K562 (cell line): ENCODE measurements around the gene FGF11. TPM values are rescaled to one million over a fixed set of nuclear protein-coding genes. Genes with fewer than 3 reads are reported as not detected.

ENCODE experiments used
- ATAC-seq: fragments of 200-7000 bp; cut with Tn5 transposase; 3 replicates; pipeline ENCODE4 v1.9.1; 2020; ENCODE audit warnings: moderate library complexity
- BruUV-seq: library from RNA; stranded (reverse); fragments of 400-500 nt; replicated peaks from 2 replicates; lab custom pipeline; 2021; lab: Mats Ljungman, UMichigan
- CTCF ChIA-PET: fragments of 300-600 bp; formaldehyde crosslinking; extraction: SDS; loops from one replicate; lab custom pipeline; 2021; ENCODE audit warnings: low intra/inter-chr PET ratio; lab: Yijun Ruan, JAX
- POLR2A ChIA-PET: fragments of 300-600, 350-650 bp; sonication (Branson Sonifier 250); formaldehyde crosslinking; extraction: SDS; loops from one replicate; lab custom pipeline; 2021; ENCODE audit warnings: antibody characterized with exemption, inconsistent platforms; lab: Yijun Ruan, JAX
- DNase-seq, 4 experiments: peaks; one replicate each; pipeline versions ENCODE4 v3.0.0 to v3.0.0-alpha.2; 2011 to 2018; ENCODE audit warnings: low spot score in 3 of 4, mixed read lengths in 3 of 4; ENCODE audit errors: extremely low read depth in 1 of 4
- FAIRE-seq: peaks from 2 replicates; lab custom pipeline; 2011; peaks lifted over from hg19 to GRCh38; lab: Jason Lieb, UNC
- H2AFZ ChIP-seq: 2 replicates; pipeline ENCODE4 v1.6.0; 2011; ENCODE audit warnings: low read depth, low read length, control low read depth, inconsistent platforms
- H3K27ac ChIP-seq: fragments of 200-600 bp; 3 replicates; pipeline ENCODE4 v1.8.0; 2011; ENCODE audit warnings: low read depth, mild to moderate bottlenecking, control low read depth, inconsistent platforms, low read length, moderate library complexity, mixed read lengths; ENCODE audit errors: extremely low read depth
- H3K27me3 ChIP-seq, 2 experiments: fragments of 300-600 bp in 1 of 2; 2 replicates in 1 of 2; 3 replicates in 1 of 2; pipeline versions ENCODE4 v1.6.0 to v1.8.0; 2011; ENCODE audit warnings: inconsistent platforms in 2 of 2, low read length in 2 of 2, mild to moderate bottlenecking in 1 of 2, mixed read lengths in 1 of 2, moderate library complexity in 1 of 2; ENCODE audit not compliant: control insufficient read depth in 2 of 2, insufficient read depth in 2 of 2
- H3K36me3 ChIP-seq: fragments of 300-600 bp; 3 replicates; pipeline ENCODE4 v1.8.0; 2011; ENCODE audit warnings: mild to moderate bottlenecking, low read length, inconsistent platforms; ENCODE audit not compliant: control insufficient read depth, insufficient read depth
- H3K4me1 ChIP-seq, 2 experiments: fragments of 200-600 bp in 1 of 2; replicated peaks in 1 of 2; 2 replicates in 1 of 2; 3 replicates in 1 of 2; pipeline versions ENCODE4 v1.5.1 to v1.8.0; 2011; ENCODE audit warnings: inconsistent platforms in 2 of 2, low read length in 2 of 2, mild to moderate bottlenecking in 1 of 2, mixed read lengths in 1 of 2, moderate library complexity in 1 of 2; ENCODE audit not compliant: control insufficient read depth in 2 of 2, insufficient read depth in 2 of 2
- H3K4me2 ChIP-seq: 2 replicates; pipeline ENCODE4 v1.6.1; 2011; ENCODE audit warnings: low read length, control low read depth, inconsistent platforms, mixed read lengths; ENCODE audit not compliant: insufficient read depth
- H3K4me3 ChIP-seq: fragments of 200-600 bp; sonication (generic), shearing (Covaris generic); 2 replicates; pipeline ENCODE4 v1.5.1; 2016; ENCODE audit warnings: control low read depth, inconsistent platforms
- H3K79me2 ChIP-seq: fragments of 200-600 bp; 3 replicates; pipeline ENCODE4 v1.8.0; 2011; ENCODE audit warnings: low read length, inconsistent platforms; ENCODE audit not compliant: control insufficient read depth, insufficient read depth
- H3K9ac ChIP-seq, 2 experiments: 2 replicates each; pipeline versions ENCODE4 v1.6.0 to v1.6.1; 2011; ENCODE audit warnings: low read depth in 2 of 2, low read length in 2 of 2, control low read depth in 1 of 2, inconsistent platforms in 1 of 2, mild to moderate bottlenecking in 1 of 2, mixed read lengths in 1 of 2; ENCODE audit not compliant: insufficient read depth in 1 of 2
- H3K9me1 ChIP-seq: one replicate; pipeline ENCODE4 v1.6.0; 2011; ENCODE audit warnings: inconsistent platforms, mild to moderate bottlenecking, low read length, moderate library complexity; ENCODE audit not compliant: control insufficient read depth, insufficient read depth
- H3K9me3 ChIP-seq: replicated peaks from 2 replicates; pipeline ENCODE4 v1.5.1; 2011; ENCODE audit warnings: low read depth, low read length, inconsistent platforms; ENCODE audit not compliant: control insufficient read depth, insufficient read depth
- H4K20me1 ChIP-seq: replicated peaks from 2 replicates; pipeline ENCODE4 v1.6.1; 2011; ENCODE audit warnings: low read length, inconsistent platforms, mixed read lengths; ENCODE audit not compliant: control insufficient read depth, insufficient read depth
- FOXO4 ChIP-seq: fragments of 450-650 bp; formaldehyde crosslinking; IDR thresholded peaks from 2 replicates; pipeline ENCODE4 v1.4.0; 2020; ENCODE audit warnings: mild to moderate bottlenecking, moderate library complexity
- HNRNPK ChIP-seq: fragments of 200-400 bp; formaldehyde crosslinking; IDR thresholded peaks from one replicate; pipeline ENCODE4 v1.6.1; 2018; ENCODE audit warnings: mild to moderate bottlenecking, low read depth, low read length; ENCODE audit not compliant: poor library complexity, severe bottlenecking
- HNRNPUL1 ChIP-seq: fragments of 200-400 bp; formaldehyde crosslinking; IDR thresholded peaks from 2 replicates; pipeline ENCODE4 v1.6.1; 2017; ENCODE audit warnings: low read length
- MECOM ChIP-seq: fragments of 250-450 bp; sonication (Bioruptor Pico); IDR thresholded peaks from 2 replicates; pipeline ENCODE4 v1.8.0; 2022; ENCODE audit warnings: inconsistent platforms
- MEF2A ChIP-seq: IDR thresholded peaks from 2 replicates; pipeline ENCODE4 v1.6.1; 2011; ENCODE audit warnings: low read depth, mild to moderate bottlenecking, low read length, moderate library complexity; ENCODE audit not compliant: control insufficient read depth
- MTA2 ChIP-seq: fragments of 450-650 bp; IDR thresholded peaks from 2 replicates; pipeline ENCODE4 v1.6.1; 2016; ENCODE audit warnings: low read depth
- RFX1 ChIP-seq: fragments of 450-650 bp; IDR thresholded peaks from 2 replicates; pipeline ENCODE4 v1.6.1; 2016; ENCODE audit warnings: mild to moderate bottlenecking, moderate library complexity
- RNF2 ChIP-seq: sonication (generic); IDR thresholded peaks from 2 replicates; pipeline ENCODE4 v1.6.1; 2016
- XRCC3 ChIP-seq: fragments of 450-650 bp; IDR thresholded peaks from 2 replicates; pipeline ENCODE4 v1.6.1; 2017; ENCODE audit warnings: mild to moderate bottlenecking, moderate library complexity
- ZNF23 ChIP-seq: fragments of 250-450 bp; sonication (Bioruptor Pico); IDR thresholded peaks from 2 replicates; pipeline ENCODE4 v1.4.0; 2020; ENCODE audit warnings: mild to moderate bottlenecking
- ZNF263 ChIP-seq: sonication (generic); formaldehyde crosslinking; IDR thresholded peaks from 2 replicates; pipeline ENCODE4 v1.8.0; 2022; ENCODE audit warnings: mild to moderate bottlenecking, missing genetic modification reagents, borderline replicate concordance
- ZNF707 ChIP-seq: fragments of 250-450 bp; sonication (Bioruptor Pico); conservative IDR thresholded peaks from 2 replicates; pipeline ENCODE4 v1.8.0; 2022; ENCODE audit warnings: inconsistent platforms, mild to moderate bottlenecking, moderate library complexity
- ZNF785 ChIP-seq: fragments of 250-450 bp; sonication (Bioruptor Pico); IDR thresholded peaks from 2 replicates; pipeline ENCODE4 v1.4.0; 2020; ENCODE audit warnings: mild to moderate bottlenecking
- ZNF79 ChIP-seq: fragments of 250-450 bp; sonication (Bioruptor Pico); IDR thresholded peaks from 2 replicates; pipeline ENCODE4 v1.4.0; 2020; ENCODE audit warnings: low read depth, mild to moderate bottlenecking, moderate library complexity
- WGBS: fragments of 100-300 bp; shearing (Covaris generic); methylation state at CpG from one replicate; pipeline ENCODE4 v1.1.6; 2016; ENCODE audit warnings: low coverage, mixed read lengths; ENCODE audit not compliant: insufficient coverage; ENCODE audit errors: missing lambda C conversion rate; 5-methylcytosine and 5-hydroxymethylcytosine counted together
- in situ Hi-C: fragments of 300-500 bp; cut with MboI; formaldehyde crosslinking; loops from 4 replicates; pipeline ENCODE4 v1.15.0; 2018; ENCODE audit warnings: inconsistent platforms, mixed read lengths
- intact Hi-C: fragments of 100-400 bp; cut with micrococcal nuclease; formaldehyde crosslinking; loops from 2 replicates; pipeline ENCODE4 v1.14.2; 2022
- polyA plus RNA-seq, 8 experiments: library from polyadenylated mRNA; depleted of rRNA in 4 of 8; stranded (reverse) in 5 of 8; unstranded in 3 of 8; fragments of >200 nt; fragmentation: Nextera tagmentation in 2 of 8; fragmentation: Illumina TruSeq in 1 of 8; extraction: Ambion mirVana in 2 of 8; extraction: Trizol in 1 of 8; gene quantifications; 2 replicates each; pipeline versions ENCODE4 v1.2.1 to v1.2.3, GENCODE V29; 2011 to 2014; ENCODE audit warnings: inconsistent platforms in 1 of 8, missing spikeins in 1 of 8
- total RNA-seq, 7 experiments: library from RNA; depleted of rRNA in 6 of 7; stranded (reverse); fragments of >200 nt in 6 of 7; fragmentation: Illumina TruSeq in 2 of 7; extraction: Trizol in 2 of 7; gene quantifications; 2 replicates each; pipeline versions ENCODE4 v1.2.1 to v1.2.3, GENCODE V29; 2011 to 2021; ENCODE audit warnings: low replicate concordance in 1 of 7

The FGF11 gene
- total and polyA plus RNA-seq, 9 of the 15 experiments (the other 6 are each of a cell fraction or from before 2014, with no cell fraction given): 1.2 to 7.5 (median 3.0) TPM

GRCh38 chr17:7408863-7409262 is 30.4 kb upstream of the FGF11 start:
- no peak for DNase-seq

GRCh38 chr17:7409716-7410115 is 29.6 kb upstream of the FGF11 start:
- CTCF ChIA-PET: no interaction called here
- intact Hi-C loops: no loop called here
- no peak for DNase-seq

More at GRCh38 chr17:7408863-7409262, 30.4 kb upstream of the FGF11 start:
- TF ChIP-seq RNF2 (no peak), MTA2 (no peak), FOXO4 (CRISPR knock-in tag) (no peak), ZNF79 (CRISPR knock-in tag) (no peak)
- intact Hi-C loops (no loop called here), in situ Hi-C loops (no loop called here)
- no peak overlapping the region for H3K27ac ChIP-seq
- no peak overlapping the region for H3K4me3 ChIP-seq
- FAIRE-seq (no peak), ATAC-seq (no peak)
- H4K20me1 ChIP-seq: no peaks in the 10 kb centered on the region
- no peaks in the 10 kb centered on the region for H3K9me3 ChIP-seq
- CTCF ChIA-PET: no interaction called here
- H3K4me2 ChIP-seq: no peak overlapping the region
- BruUV-seq: no TSS peak
- POLR2A ChIA-PET: no interaction called here
- no peaks in the 10 kb centered on the region for H3K79me2 ChIP-seq
- WGBS: 75% methylated on average over 4 of the region's 6 CpGs
- 0 out of 3 replicates have a peak, but pooled peaks cover 3% of the 10 kb centered on the region for H3K36me3 ChIP-seq
- H3K9ac ChIP-seq: no peak overlapping the region
- peaks cover 4 to 22% of the 10 kb centered on the region in 2 experiments; a peak in 3 of 5 replicates for H3K4me1 ChIP-seq
- H3K9me1 ChIP-seq: no peaks in the 10 kb centered on the region
- H3K27me3 ChIP-seq: no peaks in the 10 kb centered on the region
- H2AFZ ChIP-seq: no peak overlapping the region

More at GRCh38 chr17:7409716-7410115, 29.6 kb upstream of the FGF11 start:
- ATAC-seq (no peak), FAIRE-seq (no peak)
- Histone ChIP-seq H3K4me2 (no peak overlapping the region), H3K9ac (no peak overlapping the region), H3K4me3 (no peak overlapping the region), H3K9me3 (no peaks in the 10 kb centered on the region), H3K9me1 (no peaks in the 10 kb centered on the region), H3K27ac (no peak overlapping the region), H3K36me3 (0 out of 3 replicates have a peak, but pooled peaks cover 3% of the 10 kb centered on the region), H2AFZ (no peak overlapping the region), H4K20me1 (no peaks in the 10 kb centered on the region), H3K4me1 (peaks cover 4 to 22% of the 10 kb centered on the region in 2 experiments; a peak in 3 of 5 replicates), H3K27me3 (no peaks in the 10 kb centered on the region), H3K79me2 (no peaks in the 10 kb centered on the region)
- TF ChIP-seq RFX1 (no peak), ZNF263 (no peak), ZNF23 (CRISPR knock-in tag) (no peak), XRCC3 (no peak), ZNF785 (CRISPR knock-in tag) (no peak), ZNF707 (CRISPR knock-in tag) (no peak), MECOM (no peak), HNRNPUL1 (no peak), HNRNPK (no peak), MEF2A (no peak)
- WGBS: 67% methylated on average over 6 of the region's 6 CpGs
- in situ Hi-C loops: no loop called here
- POLR2A ChIA-PET: no interaction called here
- no TSS peak for BruUV-seq
